K562 (cell line): Measurements from ENCODE around the gene KPNB1. TPM values are rescaled to one million over a fixed set of nuclear protein-coding genes. Genes with fewer than 3 reads are reported as not detected.

Experiments used
- EGR1 ChIP-seq: fragments of 450-650 bp; conservative IDR thresholded peaks from 2 replicates; pipeline ENCODE4 v1.6.1; 2017; ENCODE audit warnings: mild to moderate bottlenecking
- ERF ChIP-seq: fragments of 450-650 bp; formaldehyde crosslinking; IDR thresholded peaks from 2 replicates; pipeline ENCODE4 v1.4.0; 2020; ENCODE audit warnings: mild to moderate bottlenecking, mixed read lengths
- FOS ChIP-seq: IDR thresholded peaks from 3 replicates; pipeline ENCODE4 v1.6.1; 2011; ENCODE audit not compliant: insufficient read length; ENCODE audit errors: extremely low read depth
- FOXJ2 ChIP-seq: fragments of 200-800 bp; sonication (Bioruptor generic); IDR thresholded peaks from 2 replicates; pipeline ENCODE4 v1.6.1; 2016; ENCODE audit warnings: missing genetic modification characterization, missing compliant biosample characterization
- LEF1 ChIP-seq: fragments of 450-650 bp; IDR thresholded peaks from 2 replicates; pipeline ENCODE4 v1.6.1; 2016; ENCODE audit warnings: mild to moderate bottlenecking
- POU5F1 ChIP-seq: fragments of 150-350 bp; IDR thresholded peaks from 2 replicates; pipeline ENCODE4 v1.6.1; 2014; ENCODE audit warnings: borderline replicate concordance, low read length, low read depth, mild to moderate bottlenecking; ENCODE audit not compliant: partially characterized antibody
- RBM25 ChIP-seq: fragments of 200-400 bp; formaldehyde crosslinking; IDR thresholded peaks from 2 replicates; pipeline ENCODE4 v1.6.1; 2018; ENCODE audit warnings: low read length, low read depth, moderate library complexity; ENCODE audit not compliant: severe bottlenecking
- TAF7 ChIP-seq: fragments of 450-650 bp; IDR thresholded peaks from 2 replicates; pipeline ENCODE4 v1.6.1; 2016; ENCODE audit warnings: missing genetic modification characterization, missing compliant biosample characterization
- TCF3 ChIP-seq: sonication (generic); formaldehyde crosslinking; IDR thresholded peaks from 2 replicates; pipeline ENCODE4 v1.4.0; 2020; ENCODE audit warnings: mild to moderate bottlenecking, missing genetic modification reagents
- ZNF79 ChIP-seq: fragments of 250-450 bp; sonication (Bioruptor Pico); IDR thresholded peaks from 2 replicates; pipeline ENCODE4 v1.4.0; 2020; ENCODE audit warnings: low read depth, mild to moderate bottlenecking, moderate library complexity
- polyA plus RNA-seq, 8 experiments: library from polyadenylated mRNA; depleted of rRNA in 4 of 8; stranded (reverse) in 5 of 8; unstranded in 3 of 8; fragments of >200 nt; fragmentation: Nextera tagmentation in 2 of 8; fragmentation: Illumina TruSeq in 1 of 8; extraction: Ambion mirVana in 2 of 8; extraction: Trizol in 1 of 8; gene quantifications; 2 replicates each; pipeline versions ENCODE4 v1.2.1 to v1.2.3, GENCODE V29; 2011 to 2014; ENCODE audit warnings: inconsistent platforms in 1 of 8, missing spikeins in 1 of 8
- total RNA-seq, 7 experiments: library from RNA; depleted of rRNA in 6 of 7; stranded (reverse); fragments of >200 nt in 6 of 7; fragmentation: Illumina TruSeq in 2 of 7; extraction: Trizol in 2 of 7; gene quantifications; 2 replicates each; pipeline versions ENCODE4 v1.2.1 to v1.2.3, GENCODE V29; 2011 to 2021; ENCODE audit warnings: low replicate concordance in 1 of 7
- TF ChIP-seq, protein P1 (sequence below): sonication (generic); formaldehyde crosslinking; IDR thresholded peaks from 2 replicates; pipeline ENCODE4 v1.8.1; 2023; ENCODE audit warnings: mild to moderate bottlenecking, missing genetic modification reagents
- TF ChIP-seq, protein P2 (sequence below), 2 experiments: fragments of 450-650 bp; formaldehyde crosslinking in 1 of 2; IDR thresholded peaks; 2 replicates each; pipeline versions ENCODE4 v1.4.0 to v1.6.1; 2014 to 2020; ENCODE audit warnings: mild to moderate bottlenecking in 2 of 2, borderline replicate concordance in 1 of 2, low read depth in 1 of 2
- TF ChIP-seq, protein P3 (sequence below): fragments of 450-650 bp; conservative IDR thresholded peaks from 2 replicates; pipeline ENCODE4 v1.6.1; 2016; ENCODE audit warnings: missing genetic modification characterization, low read depth, mild to moderate bottlenecking, control low read depth, missing compliant biosample characterization
- TF ChIP-seq, protein P4 (sequence below): fragments of 250-450 bp; sonication (Bioruptor Pico); IDR thresholded peaks from 2 replicates; pipeline ENCODE4 v1.5.0; 2021

Gene KPNB1
- total and polyA plus RNA-seq, 9 of the 15 experiments (the other 6 are each of a cell fraction or from before 2014, with no cell fraction given): 154 to 622 (median 354) TPM

DNA sequence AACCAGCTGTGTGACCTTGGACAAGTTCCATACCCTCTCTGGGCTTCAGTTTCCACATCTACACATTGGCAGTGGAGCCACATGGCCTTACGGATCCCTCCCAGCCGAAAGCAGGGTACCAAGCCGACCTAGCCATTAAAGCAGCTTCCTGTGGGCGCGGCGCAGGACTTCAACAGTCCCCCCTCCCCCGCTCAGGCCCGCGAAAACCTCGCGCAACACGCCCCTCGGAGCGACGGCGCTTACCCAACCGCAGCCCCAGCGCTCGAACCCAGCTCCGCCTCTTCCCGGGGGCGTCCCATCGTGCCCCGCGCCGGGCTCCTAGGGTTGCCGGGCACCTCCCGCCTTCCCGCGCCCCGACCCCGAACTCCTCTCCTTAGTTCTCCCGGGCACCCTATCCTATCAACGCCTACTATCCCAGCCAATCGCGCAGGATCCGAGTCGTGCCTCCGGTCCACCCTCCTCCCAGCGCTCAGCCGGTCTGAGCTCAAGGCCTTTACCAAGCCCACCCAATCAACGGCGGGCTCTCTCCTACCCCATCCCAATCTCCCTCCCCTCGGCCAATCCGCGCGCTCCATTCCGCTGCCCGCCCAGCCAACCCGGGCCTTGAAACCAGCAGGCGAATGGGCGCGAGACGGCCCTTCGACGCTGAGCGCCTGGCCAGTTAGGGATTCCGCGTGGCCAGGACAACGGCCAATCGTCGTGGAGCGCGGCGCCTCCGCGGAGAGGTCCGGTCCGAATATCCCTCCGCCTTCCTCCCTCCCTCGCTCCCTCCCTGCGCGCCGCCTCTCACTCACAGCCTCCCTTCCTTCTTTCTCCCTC is at the start of gene KPNB1 (continued):
- TF ChIP-seq, protein P1, sequence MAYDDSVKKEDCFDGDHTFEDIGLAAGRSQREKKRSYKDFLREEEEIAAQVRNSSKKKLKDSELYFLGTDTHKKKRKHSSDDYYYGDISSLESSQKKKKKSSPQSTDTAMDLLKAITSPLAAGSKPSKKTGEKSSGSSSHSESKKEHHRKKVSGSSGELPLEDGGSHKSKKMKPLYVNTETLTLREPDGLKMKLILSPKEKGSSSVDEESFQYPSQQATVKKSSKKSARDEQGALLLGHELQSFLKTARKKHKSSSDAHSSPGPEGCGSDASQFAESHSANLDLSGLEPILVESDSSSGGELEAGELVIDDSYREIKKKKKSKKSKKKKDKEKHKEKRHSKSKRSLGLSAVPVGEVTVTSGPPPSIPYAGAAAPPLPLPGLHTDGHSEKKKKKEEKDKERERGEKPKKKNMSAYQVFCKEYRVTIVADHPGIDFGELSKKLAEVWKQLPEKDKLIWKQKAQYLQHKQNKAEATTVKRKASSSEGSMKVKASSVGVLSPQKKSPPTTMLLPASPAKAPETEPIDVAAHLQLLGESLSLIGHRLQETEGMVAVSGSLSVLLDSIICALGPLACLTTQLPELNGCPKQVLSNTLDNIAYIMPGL (CRISPR knock-in tag): peak; percentile 60; the same call in 1 of the 2 replicates
- TF ChIP-seq ZNF79 (CRISPR knock-in tag) (no peak), ERF (peak; percentile 69), TAF7 (tag) (no peak; the same call in 1 of the 2 replicates), LEF1 (peak; percentile 71), FOS (peak; percentile 92), POU5F1 (no peak), FOXJ2 (tag) (peak; percentile 82), TCF3 (CRISPR knock-in tag) (0 out of 2 replicates have a peak, but pooled peaks have one; percentile 4), RBM25 (peak; percentile 98), EGR1 (peak; percentile 93)
- TF ChIP-seq, protein P2, sequence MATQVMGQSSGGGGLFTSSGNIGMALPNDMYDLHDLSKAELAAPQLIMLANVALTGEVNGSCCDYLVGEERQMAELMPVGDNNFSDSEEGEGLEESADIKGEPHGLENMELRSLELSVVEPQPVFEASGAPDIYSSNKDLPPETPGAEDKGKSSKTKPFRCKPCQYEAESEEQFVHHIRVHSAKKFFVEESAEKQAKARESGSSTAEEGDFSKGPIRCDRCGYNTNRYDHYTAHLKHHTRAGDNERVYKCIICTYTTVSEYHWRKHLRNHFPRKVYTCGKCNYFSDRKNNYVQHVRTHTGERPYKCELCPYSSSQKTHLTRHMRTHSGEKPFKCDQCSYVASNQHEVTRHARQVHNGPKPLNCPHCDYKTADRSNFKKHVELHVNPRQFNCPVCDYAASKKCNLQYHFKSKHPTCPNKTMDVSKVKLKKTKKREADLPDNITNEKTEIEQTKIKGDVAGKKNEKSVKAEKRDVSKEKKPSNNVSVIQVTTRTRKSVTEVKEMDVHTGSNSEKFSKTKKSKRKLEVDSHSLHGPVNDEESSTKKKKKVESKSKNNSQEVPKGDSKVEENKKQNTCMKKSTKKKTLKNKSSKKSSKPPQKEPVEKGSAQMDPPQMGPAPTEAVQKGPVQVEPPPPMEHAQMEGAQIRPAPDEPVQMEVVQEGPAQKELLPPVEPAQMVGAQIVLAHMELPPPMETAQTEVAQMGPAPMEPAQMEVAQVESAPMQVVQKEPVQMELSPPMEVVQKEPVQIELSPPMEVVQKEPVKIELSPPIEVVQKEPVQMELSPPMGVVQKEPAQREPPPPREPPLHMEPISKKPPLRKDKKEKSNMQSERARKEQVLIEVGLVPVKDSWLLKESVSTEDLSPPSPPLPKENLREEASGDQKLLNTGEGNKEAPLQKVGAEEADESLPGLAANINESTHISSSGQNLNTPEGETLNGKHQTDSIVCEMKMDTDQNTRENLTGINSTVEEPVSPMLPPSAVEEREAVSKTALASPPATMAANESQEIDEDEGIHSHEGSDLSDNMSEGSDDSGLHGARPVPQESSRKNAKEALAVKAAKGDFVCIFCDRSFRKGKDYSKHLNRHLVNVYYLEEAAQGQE (IDR thresholded peaks at IDR 0.05; ENCODE audit: borderline replicate concordance): no peak
- TF ChIP-seq, protein P2 (CRISPR knock-in tag; IDR thresholded peaks at IDR 0.05; ENCODE audit: low read depth): peak; percentile 37; the same call in 1 of the 2 replicates
- TF ChIP-seq, protein P3, sequence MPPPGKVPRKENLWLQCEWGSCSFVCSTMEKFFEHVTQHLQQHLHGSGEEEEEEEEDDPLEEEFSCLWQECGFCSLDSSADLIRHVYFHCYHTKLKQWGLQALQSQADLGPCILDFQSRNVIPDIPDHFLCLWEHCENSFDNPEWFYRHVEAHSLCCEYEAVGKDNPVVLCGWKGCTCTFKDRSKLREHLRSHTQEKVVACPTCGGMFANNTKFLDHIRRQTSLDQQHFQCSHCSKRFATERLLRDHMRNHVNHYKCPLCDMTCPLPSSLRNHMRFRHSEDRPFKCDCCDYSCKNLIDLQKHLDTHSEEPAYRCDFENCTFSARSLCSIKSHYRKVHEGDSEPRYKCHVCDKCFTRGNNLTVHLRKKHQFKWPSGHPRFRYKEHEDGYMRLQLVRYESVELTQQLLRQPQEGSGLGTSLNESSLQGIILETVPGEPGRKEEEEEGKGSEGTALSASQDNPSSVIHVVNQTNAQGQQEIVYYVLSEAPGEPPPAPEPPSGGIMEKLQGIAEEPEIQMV (tag): no peak
- TF ChIP-seq, protein P4, sequence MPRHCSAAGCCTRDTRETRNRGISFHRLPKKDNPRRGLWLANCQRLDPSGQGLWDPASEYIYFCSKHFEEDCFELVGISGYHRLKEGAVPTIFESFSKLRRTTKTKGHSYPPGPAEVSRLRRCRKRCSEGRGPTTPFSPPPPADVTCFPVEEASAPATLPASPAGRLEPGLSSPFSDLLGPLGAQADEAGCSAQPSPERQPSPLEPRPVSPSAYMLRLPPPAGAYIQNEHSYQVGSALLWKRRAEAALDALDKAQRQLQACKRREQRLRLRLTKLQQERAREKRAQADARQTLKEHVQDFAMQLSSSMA (CRISPR knock-in tag): peak; percentile 56; the same call in 1 of the 2 replicates
